K562 (cell line): ENCODE measurements around the gene ENTREP3. TPM values are rescaled to one million over a fixed set of nuclear protein-coding genes. Genes with fewer than 3 reads are reported as not detected.

ENCODE experiments used
- AFF4 ChIP-seq: sonication (generic); formaldehyde crosslinking; IDR thresholded peaks from 2 replicates; pipeline ENCODE4 v1.8.0; 2023; ENCODE audit warnings: mild to moderate bottlenecking, missing genetic modification reagents
- ARNT ChIP-seq, 2 experiments: fragments of 450-650 bp; IDR thresholded peaks; 2 replicates each; pipeline ENCODE4 v1.6.1; 2016; ENCODE audit warnings: mild to moderate bottlenecking in 1 of 2
- BACH1 ChIP-seq: fragments of 200-800 bp; sonication (Bioruptor generic); IDR thresholded peaks from 2 replicates; pipeline ENCODE4 v1.6.1; 2016; ENCODE audit warnings: missing genetic modification characterization, missing compliant biosample characterization
- BHLHE40 ChIP-seq: IDR thresholded peaks from 2 replicates; pipeline ENCODE4 v1.6.1; 2011; ENCODE audit warnings: low read length, improper control_type of control experiment
- BRD4 ChIP-seq: fragments of 200-600 bp; sonication (generic); IDR thresholded peaks from 2 replicates; pipeline ENCODE4 v1.6.1; 2017; ENCODE audit warnings: inconsistent platforms
- CBX3 ChIP-seq, 2 experiments: IDR thresholded peaks; 1 replicate in 1 of 2; 2 replicates in 1 of 2; pipeline ENCODE4 v1.6.1; 2012; ENCODE audit warnings: inconsistent platforms in 2 of 2, low read length in 2 of 2, borderline replicate concordance in 1 of 2, control low read depth in 1 of 2
- CEBPB ChIP-seq: fragments of 450-650 bp; IDR thresholded peaks from 2 replicates; pipeline ENCODE4 v1.6.1; 2016; ENCODE audit warnings: missing genetic modification characterization, missing compliant biosample characterization
- GABPA ChIP-seq: fragments of 200-800 bp; sonication (Bioruptor generic); conservative IDR thresholded peaks from 2 replicates; pipeline ENCODE4 v1.6.1; 2016; ENCODE audit warnings: low read depth, missing genetic modification characterization, missing compliant biosample characterization
- GTF2A2 ChIP-seq: IDR thresholded peaks from 2 replicates; pipeline ENCODE4 v1.6.1; 2016; ENCODE audit warnings: mild to moderate bottlenecking, missing genetic modification characterization, missing compliant biosample characterization
- KLF13 ChIP-seq: fragments of 450-650 bp; IDR thresholded peaks from 2 replicates; pipeline ENCODE4 v1.6.1; 2016; ENCODE audit warnings: missing genetic modification characterization, low read depth, mild to moderate bottlenecking, missing compliant biosample characterization, moderate library complexity, borderline replicate concordance
- NFXL1 ChIP-seq: fragments of 450-650 bp; formaldehyde crosslinking; IDR thresholded peaks from 2 replicates; pipeline ENCODE4 v1.4.0; 2021; ENCODE audit warnings: mild to moderate bottlenecking
- NR2C1 ChIP-seq, 2 experiments: fragments of 450-650 bp; IDR thresholded peaks; 2 replicates each; pipeline ENCODE4 v1.6.1; 2017; ENCODE audit warnings: mild to moderate bottlenecking in 2 of 2, antibody characterized with exemption in 1 of 2, inconsistent platforms in 1 of 2, missing compliant biosample characterization in 1 of 2, missing genetic modification characterization in 1 of 2
- POLR2AphosphoS2 ChIP-seq: IDR thresholded peaks from 2 replicates; pipeline ENCODE4 v1.6.1; 2012; ENCODE audit warnings: low read length, improper control_type of control experiment
- TAF1 ChIP-seq: IDR thresholded peaks from 2 replicates; pipeline ENCODE4 v1.6.1; 2011; ENCODE audit warnings: mild to moderate bottlenecking, low read length, moderate library complexity; ENCODE audit not compliant: insufficient read depth, control insufficient read depth, severe bottlenecking; ENCODE audit errors: extremely low read depth
- ZBTB9 ChIP-seq: fragments of 450-650 bp; formaldehyde crosslinking; IDR thresholded peaks from 2 replicates; pipeline ENCODE4 v1.4.0; 2020; ENCODE audit warnings: mild to moderate bottlenecking, moderate library complexity
- ZC3H8 ChIP-seq: fragments of 450-650 bp; IDR thresholded peaks from 2 replicates; pipeline ENCODE4 v1.6.1; 2017
- ZNF174 ChIP-seq: fragments of 250-450 bp; sonication (Bioruptor Pico); IDR thresholded peaks from 2 replicates; pipeline ENCODE4 v1.4.0; 2020; ENCODE audit warnings: mild to moderate bottlenecking
- ZNF184 ChIP-seq: sonication (generic); formaldehyde crosslinking; IDR thresholded peaks from 2 replicates; pipeline ENCODE4 v1.5.0; 2020; ENCODE audit warnings: missing genetic modification reagents
- ZNF274 ChIP-seq: IDR thresholded peaks from 2 replicates; pipeline ENCODE4 v1.6.1; 2011; ENCODE audit warnings: low read depth, mild to moderate bottlenecking, low read length, moderate library complexity, borderline replicate concordance
- ZNF408 ChIP-seq: fragments of 250-450 bp; sonication (Bioruptor Pico); IDR thresholded peaks from 2 replicates; pipeline ENCODE4 v1.4.0; 2020; ENCODE audit warnings: low read depth, mild to moderate bottlenecking, moderate library complexity
- polyA plus RNA-seq, 8 experiments: library from polyadenylated mRNA; depleted of rRNA in 4 of 8; stranded (reverse) in 5 of 8; unstranded in 3 of 8; fragments of >200 nt; fragmentation: Nextera tagmentation in 2 of 8; fragmentation: Illumina TruSeq in 1 of 8; extraction: Ambion mirVana in 2 of 8; extraction: Trizol in 1 of 8; gene quantifications; 2 replicates each; pipeline versions ENCODE4 v1.2.1 to v1.2.3, GENCODE V29; 2011 to 2014; ENCODE audit warnings: inconsistent platforms in 1 of 8, missing spikeins in 1 of 8
- total RNA-seq, 7 experiments: library from RNA; depleted of rRNA in 6 of 7; stranded (reverse); fragments of >200 nt in 6 of 7; fragmentation: Illumina TruSeq in 2 of 7; extraction: Trizol in 2 of 7; gene quantifications; 2 replicates each; pipeline versions ENCODE4 v1.2.1 to v1.2.3, GENCODE V29; 2011 to 2021; ENCODE audit warnings: low replicate concordance in 1 of 7
- TF ChIP-seq, protein P1 (sequence below): fragments of 450-650 bp; IDR thresholded peaks from 2 replicates; pipeline ENCODE4 v1.6.1; 2014; ENCODE audit warnings: low read depth, mild to moderate bottlenecking, moderate library complexity, borderline replicate concordance
- TF ChIP-seq, protein P2 (sequence below): sonication (generic); formaldehyde crosslinking; IDR thresholded peaks from 2 replicates; pipeline ENCODE4 v1.8.0; 2023; ENCODE audit warnings: mild to moderate bottlenecking, missing genetic modification reagents

The ENTREP3 gene
- total and polyA plus RNA-seq, 9 of the 15 experiments (the other 6 are each of a cell fraction or from before 2014, with no cell fraction given), result 1.9 to 41.8 (median 5.9) TPM

- TF ChIP-seq BHLHE40 (0 out of 2 replicates have a peak, but pooled peaks have one; percentile 7), AFF4 (0 out of 2 replicates have a peak, but pooled peaks have one; percentile 34), NR2C1 (IDR thresholded peaks at IDR 0.05) (no peak), NR2C1 (tag; IDR thresholded peaks at IDR 0.05) (0 out of 2 replicates have a peak, but pooled peaks have one; percentile 9), ZBTB9 (CRISPR knock-in tag) (no peak), CEBPB (no peak), ZNF174 (no peak), POLR2AphosphoS2 (no peak), ZNF408 (no peak), GABPA (tag) (no peak), ARNT (IDR thresholded peaks at IDR 0.05) (0 out of 4 replicates have a peak, but pooled peaks of 1 of the 2 experiments have one; percentile 6), BRD4 (no peak), ZNF184 (no peak), ZNF274 (no peak), BACH1 (tag) (no peak), ZC3H8 (no peak), KLF13 (no peak), NFXL1 (no peak), GTF2A2 (tag) (no peak), CBX3 (IDR thresholded peaks at IDR 0.05; ENCODE audit: borderline replicate concordance in 1 of 2, low read length in 2 of 2) (no peak), TAF1 (peak; percentile 55)
- TF ChIP-seq, protein P1, sequence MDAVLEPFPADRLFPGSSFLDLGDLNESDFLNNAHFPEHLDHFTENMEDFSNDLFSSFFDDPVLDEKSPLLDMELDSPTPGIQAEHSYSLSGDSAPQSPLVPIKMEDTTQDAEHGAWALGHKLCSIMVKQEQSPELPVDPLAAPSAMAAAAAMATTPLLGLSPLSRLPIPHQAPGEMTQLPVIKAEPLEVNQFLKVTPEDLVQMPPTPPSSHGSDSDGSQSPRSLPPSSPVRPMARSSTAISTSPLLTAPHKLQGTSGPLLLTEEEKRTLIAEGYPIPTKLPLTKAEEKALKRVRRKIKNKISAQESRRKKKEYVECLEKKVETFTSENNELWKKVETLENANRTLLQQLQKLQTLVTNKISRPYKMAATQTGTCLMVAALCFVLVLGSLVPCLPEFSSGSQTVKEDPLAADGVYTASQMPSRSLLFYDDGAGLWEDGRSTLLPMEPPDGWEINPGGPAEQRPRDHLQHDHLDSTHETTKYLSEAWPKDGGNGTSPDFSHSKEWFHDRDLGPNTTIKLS, result no peak
- TF ChIP-seq, protein P2, sequence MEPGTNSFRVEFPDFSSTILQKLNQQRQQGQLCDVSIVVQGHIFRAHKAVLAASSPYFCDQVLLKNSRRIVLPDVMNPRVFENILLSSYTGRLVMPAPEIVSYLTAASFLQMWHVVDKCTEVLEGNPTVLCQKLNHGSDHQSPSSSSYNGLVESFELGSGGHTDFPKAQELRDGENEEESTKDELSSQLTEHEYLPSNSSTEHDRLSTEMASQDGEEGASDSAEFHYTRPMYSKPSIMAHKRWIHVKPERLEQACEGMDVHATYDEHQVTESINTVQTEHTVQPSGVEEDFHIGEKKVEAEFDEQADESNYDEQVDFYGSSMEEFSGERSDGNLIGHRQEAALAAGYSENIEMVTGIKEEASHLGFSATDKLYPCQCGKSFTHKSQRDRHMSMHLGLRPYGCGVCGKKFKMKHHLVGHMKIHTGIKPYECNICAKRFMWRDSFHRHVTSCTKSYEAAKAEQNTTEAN, result no peak
Measured at GRCh38 chr1:155301342-155301841, 46.1 kb upstream of the ENTREP3 start, which contains the start of gene PKLR (continued).
